ENCODE data around the gene DCLRE1C.
"Not testable (repeated sequence)": the region's sequence is repeated elsewhere in the genome, so short reads cannot be mapped to it uniquely, and the experiment has no call there.

The DCLRE1C gene

DNA sequence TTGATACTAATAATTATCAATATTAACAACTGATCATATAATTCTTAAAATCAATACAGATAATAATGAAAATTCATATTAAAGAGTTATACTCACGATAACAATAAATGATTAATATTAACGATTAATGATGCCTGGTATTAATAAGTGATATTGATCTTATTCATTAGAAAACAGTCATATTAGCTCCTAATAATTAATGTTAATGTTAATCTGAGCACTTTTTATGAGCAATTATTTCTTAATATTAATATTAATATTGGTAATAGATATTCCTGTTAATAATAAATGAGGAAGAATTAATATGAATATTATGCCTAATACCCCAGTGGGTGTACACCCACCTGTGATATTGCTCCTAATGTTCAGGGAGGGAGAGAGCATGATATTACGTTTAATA, 28.8 kb upstream of the DCLRE1C start:
- H3K36me3 ChIP-seq: no peaks in the 10 kb centered on the region
- no peak overlapping the region for H3K27ac ChIP-seq
- no peaks in the 10 kb centered on the region for H3K9me3 ChIP-seq (ENCODE audit: severe bottlenecking)
- H3K27me3 ChIP-seq (ENCODE audit: insufficient read depth, low read depth, severe bottlenecking): no peaks in the 10 kb centered on the region
- no peak for DNase-seq
- no peak overlapping the region for H3K4me3 ChIP-seq (ENCODE audit: low read depth, low read length)
- TF ChIP-seq, protein P1, sequence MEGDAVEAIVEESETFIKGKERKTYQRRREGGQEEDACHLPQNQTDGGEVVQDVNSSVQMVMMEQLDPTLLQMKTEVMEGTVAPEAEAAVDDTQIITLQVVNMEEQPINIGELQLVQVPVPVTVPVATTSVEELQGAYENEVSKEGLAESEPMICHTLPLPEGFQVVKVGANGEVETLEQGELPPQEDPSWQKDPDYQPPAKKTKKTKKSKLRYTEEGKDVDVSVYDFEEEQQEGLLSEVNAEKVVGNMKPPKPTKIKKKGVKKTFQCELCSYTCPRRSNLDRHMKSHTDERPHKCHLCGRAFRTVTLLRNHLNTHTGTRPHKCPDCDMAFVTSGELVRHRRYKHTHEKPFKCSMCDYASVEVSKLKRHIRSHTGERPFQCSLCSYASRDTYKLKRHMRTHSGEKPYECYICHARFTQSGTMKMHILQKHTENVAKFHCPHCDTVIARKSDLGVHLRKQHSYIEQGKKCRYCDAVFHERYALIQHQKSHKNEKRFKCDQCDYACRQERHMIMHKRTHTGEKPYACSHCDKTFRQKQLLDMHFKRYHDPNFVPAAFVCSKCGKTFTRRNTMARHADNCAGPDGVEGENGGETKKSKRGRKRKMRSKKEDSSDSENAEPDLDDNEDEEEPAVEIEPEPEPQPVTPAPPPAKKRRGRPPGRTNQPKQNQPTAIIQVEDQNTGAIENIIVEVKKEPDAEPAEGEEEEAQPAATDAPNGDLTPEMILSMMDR (IDR thresholded peaks at IDR 0.05; ENCODE audit: low read depth, low read length): no peak

DNA sequence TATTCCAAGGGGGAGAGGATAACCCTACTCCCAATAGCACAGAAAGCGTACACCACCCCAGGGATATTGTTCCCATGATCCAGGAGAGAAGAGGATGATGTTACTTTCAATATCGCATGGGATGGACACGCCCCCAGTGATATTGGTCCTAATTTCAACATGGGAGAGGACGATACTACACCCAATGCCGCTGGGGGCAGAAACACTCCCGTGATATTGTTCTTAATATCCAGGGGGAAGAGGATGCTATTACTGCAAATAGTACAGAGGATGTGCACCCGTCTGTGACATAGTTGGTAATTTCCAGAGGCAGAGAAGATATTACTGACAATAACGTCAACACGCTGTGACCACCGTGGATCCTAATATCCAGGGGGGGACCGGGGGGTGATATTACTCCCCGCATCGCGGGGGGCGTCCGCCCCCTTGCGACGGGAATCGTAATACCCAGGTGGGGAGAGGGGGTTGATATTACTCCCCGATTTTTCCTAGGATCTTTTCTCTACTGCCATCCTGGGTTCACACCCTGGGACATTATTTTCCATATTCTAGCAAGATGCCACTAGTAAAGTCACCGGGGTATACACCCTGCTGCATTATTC, 21.9 kb upstream of the DCLRE1C start:
- no peak for DNase-seq
- H3K27ac ChIP-seq: no peak overlapping the region
- no peak overlapping the region for H3K4me3 ChIP-seq (ENCODE audit: low read depth, low read length)
- no peaks in the 10 kb centered on the region for H3K36me3 ChIP-seq
- H3K27me3 ChIP-seq (ENCODE audit: insufficient read depth, low read depth, severe bottlenecking): no peaks in the 10 kb centered on the region
- H3K9me3 ChIP-seq (ENCODE audit: severe bottlenecking): no peaks in the 10 kb centered on the region
- TF ChIP-seq, protein P1 (IDR thresholded peaks at IDR 0.05; ENCODE audit: low read depth, low read length): no peak

- not testable (repeated sequence) for H3K9me3 ChIP-seq (ENCODE audit: severe bottlenecking); DNase-seq; H3K4me3 ChIP-seq (ENCODE audit: low read depth, low read length); H3K27ac ChIP-seq; H3K36me3 ChIP-seq; H3K27me3 ChIP-seq (ENCODE audit: insufficient read depth, low read depth, severe bottlenecking)
These were observed 20.5 kb upstream of the DCLRE1C start for GRCh38 chr10:14974153-14974998.

- TF ChIP-seq, protein P1 (IDR thresholded peaks at IDR 0.05; ENCODE audit: low read depth, low read length): peak; percentile 49
- H3K36me3 ChIP-seq: no peaks in the 10 kb centered on the region
These were observed 18.1 kb upstream of the DCLRE1C start for GRCh38 chr10:14971867-14972448.

DNA sequence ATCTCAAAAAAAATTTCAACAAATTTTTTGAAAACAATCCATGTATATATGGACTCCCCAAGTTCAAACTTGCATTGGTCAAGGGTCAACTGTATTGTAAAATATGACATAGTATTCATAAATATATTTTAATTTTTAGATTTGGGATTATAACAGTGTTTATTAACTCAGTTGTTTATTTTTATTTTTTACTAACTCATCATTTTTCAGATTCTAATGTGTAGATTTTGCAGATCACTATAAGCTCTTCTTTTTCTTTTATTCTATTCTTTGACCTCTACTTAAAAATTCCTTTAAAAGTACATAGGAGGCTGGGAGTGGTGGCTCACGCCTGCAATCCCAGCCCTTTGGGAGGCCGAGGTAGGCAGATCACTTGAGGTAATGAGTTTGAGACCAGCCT, 14.0 kb upstream of the DCLRE1C start:
- no peak overlapping the region for H3K27ac ChIP-seq
- no peaks in the 10 kb centered on the region for H3K36me3 ChIP-seq
- H3K4me3 ChIP-seq (ENCODE audit: low read depth, low read length): no peak overlapping the region
- no peaks in the 10 kb centered on the region for H3K9me3 ChIP-seq (ENCODE audit: severe bottlenecking)
- DNase-seq: no peak
- TF ChIP-seq, protein P1 (IDR thresholded peaks at IDR 0.05; ENCODE audit: low read depth, low read length): no peak
- H3K27me3 ChIP-seq (ENCODE audit: insufficient read depth, low read depth, severe bottlenecking): no peaks in the 10 kb centered on the region

More at GRCh38 chr10:14971867-14972448, 18.1 kb upstream of the DCLRE1C start:
- Histone ChIP-seq H3K4me3 (ENCODE audit: low read depth, low read length) (no peak overlapping the region), H3K27ac (no peak overlapping the region), H3K27me3 (ENCODE audit: insufficient read depth, low read depth, severe bottlenecking) (no peaks in the 10 kb centered on the region), H3K9me3 (ENCODE audit: severe bottlenecking) (no peaks in the 10 kb centered on the region)
- DNase-seq: peak; percentile 33

Data from WERI-Rb-1 (cell line).